ENCODE results near the gene UHMK1.

The UHMK1 gene

DNA sequence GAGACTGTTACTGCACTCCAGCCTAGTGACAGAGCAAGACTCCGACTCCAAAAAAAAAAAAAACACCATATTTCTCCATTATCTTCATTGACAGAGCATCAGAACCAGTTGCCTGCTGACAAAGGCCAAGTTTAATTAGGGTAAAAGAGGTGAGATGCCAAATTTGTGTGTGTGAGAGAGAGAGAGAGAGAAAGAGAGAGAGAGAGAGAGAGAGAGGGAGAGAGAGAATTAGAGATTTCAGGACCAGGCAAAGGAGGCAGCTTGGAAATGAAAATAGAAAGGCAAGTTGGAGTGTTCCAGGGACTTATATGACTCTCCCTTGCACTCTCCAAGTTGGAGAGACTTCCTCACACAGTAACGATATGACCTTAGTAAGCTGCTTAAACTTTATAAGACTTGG lies 39.6 kb downstream of the UHMK1 start:
- DNase-seq (ENCODE audit: low read depth, low spot score), result no peak
- Histone ChIP-seq H3K9ac (ENCODE audit: insufficient read length) (no peak overlapping the region), H3K27ac (no peak overlapping the region), H3K4me3 (no peak overlapping the region), H3K36me3 (ENCODE audit: insufficient read depth, low read length) (no peaks in the 10 kb centered on the region), H3K9me3 (ENCODE audit: low read depth, low read length) (no peaks in the 10 kb centered on the region)
- no peak for TF ChIP-seq POLR2AphosphoS5 (IDR thresholded peaks at IDR 0.05; ENCODE audit: borderline replicate concordance, low read depth, low read length)
- TF ChIP-seq FOXP2 (optimal IDR thresholded peaks at IDR 0.05; ENCODE audit: control extremely low read depth, extremely low read length, insufficient read depth), result no peak

DNA sequence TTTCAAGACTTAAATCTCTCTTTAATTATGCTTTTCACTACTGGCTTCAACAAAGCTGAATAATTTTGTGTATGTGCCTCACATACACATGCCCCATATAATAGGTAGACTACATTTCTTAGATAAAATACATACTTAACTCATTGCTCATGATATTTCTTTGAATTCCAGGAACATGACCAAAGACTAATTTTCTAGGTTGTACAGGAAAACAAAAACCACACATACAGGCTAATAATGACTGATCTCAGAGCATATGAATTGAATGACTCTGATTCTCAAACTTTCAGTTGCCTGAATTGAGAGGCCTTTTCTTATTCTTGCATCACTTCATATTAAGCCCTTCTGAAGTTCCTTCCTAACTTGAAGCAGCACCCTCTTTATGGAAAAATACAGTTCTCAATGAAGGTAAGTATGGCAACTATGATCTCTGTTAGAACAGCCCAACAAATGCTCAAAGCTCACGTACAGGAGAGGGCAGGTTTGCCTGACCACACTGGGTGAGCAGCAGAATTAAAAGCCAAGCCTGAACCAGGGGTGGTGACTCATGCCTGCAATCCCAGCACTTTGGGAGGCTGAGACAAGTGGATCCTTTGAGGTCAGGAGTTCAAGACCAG lies 41.3 kb downstream of the UHMK1 start:
- no peak overlapping the region for H3K9ac ChIP-seq (ENCODE audit: insufficient read length)
- no peak overlapping the region for H3K4me3 ChIP-seq
- no peaks in the 10 kb centered on the region for H3K9me3 ChIP-seq (ENCODE audit: low read depth, low read length)
- peak overlapping the region; percentile 80 for H3K27ac ChIP-seq
- no peak for DNase-seq (ENCODE audit: low read depth, low spot score)
- H3K36me3 ChIP-seq (ENCODE audit: insufficient read depth, low read length), result no peaks in the 10 kb centered on the region
- TF ChIP-seq FOXP2 (optimal IDR thresholded peaks at IDR 0.05; ENCODE audit: control extremely low read depth, extremely low read length, insufficient read depth), result no peak
- no peak for TF ChIP-seq EZH2 (IDR thresholded peaks at IDR 0.05)
- no peak for TF ChIP-seq POLR2AphosphoS5 (IDR thresholded peaks at IDR 0.05; ENCODE audit: borderline replicate concordance, low read depth, low read length)

DNA sequence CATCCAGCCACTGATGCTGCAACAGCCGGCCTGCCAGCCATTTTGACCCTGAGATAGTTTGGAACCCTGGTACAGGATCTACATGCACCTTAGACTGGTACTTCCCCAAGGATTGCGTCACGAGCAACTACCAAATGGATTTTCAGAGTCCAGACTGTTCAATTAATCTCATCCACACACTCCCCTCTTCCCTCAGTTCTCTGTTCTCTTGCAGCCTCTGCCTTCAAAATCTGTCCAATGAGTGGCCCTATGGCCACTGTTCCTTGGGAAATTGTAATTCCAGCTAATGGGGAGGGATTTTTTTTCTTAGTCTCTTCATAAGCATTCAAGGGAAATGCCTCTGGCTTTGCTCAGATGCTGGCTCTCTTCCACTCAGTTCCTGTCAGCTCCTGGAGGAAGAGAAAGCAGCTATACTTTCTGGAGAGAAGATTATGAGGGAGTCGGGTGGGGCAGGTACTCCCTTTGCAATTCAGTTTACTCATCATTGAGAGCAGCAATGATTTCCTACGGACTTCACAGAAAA lies 44.1 kb downstream of the UHMK1 start:
- no peaks in the 10 kb centered on the region for H3K36me3 ChIP-seq (ENCODE audit: insufficient read depth, low read length)
- TF ChIP-seq EZH2 (IDR thresholded peaks at IDR 0.05), result no peak
- TF ChIP-seq POLR2AphosphoS5 (IDR thresholded peaks at IDR 0.05; ENCODE audit: borderline replicate concordance, low read depth, low read length), result no peak
- no peak for TF ChIP-seq FOXP2 (optimal IDR thresholded peaks at IDR 0.05; ENCODE audit: control extremely low read depth, extremely low read length, insufficient read depth)
- H3K9me3 ChIP-seq (ENCODE audit: low read depth, low read length), result no peaks in the 10 kb centered on the region
- no peak overlapping the region for H3K4me3 ChIP-seq
- peak overlapping the region; percentile 33 for H3K27ac ChIP-seq
- H3K9ac ChIP-seq (ENCODE audit: insufficient read length), result no peak overlapping the region
- no peak for DNase-seq (ENCODE audit: low read depth, low spot score)

DNA sequence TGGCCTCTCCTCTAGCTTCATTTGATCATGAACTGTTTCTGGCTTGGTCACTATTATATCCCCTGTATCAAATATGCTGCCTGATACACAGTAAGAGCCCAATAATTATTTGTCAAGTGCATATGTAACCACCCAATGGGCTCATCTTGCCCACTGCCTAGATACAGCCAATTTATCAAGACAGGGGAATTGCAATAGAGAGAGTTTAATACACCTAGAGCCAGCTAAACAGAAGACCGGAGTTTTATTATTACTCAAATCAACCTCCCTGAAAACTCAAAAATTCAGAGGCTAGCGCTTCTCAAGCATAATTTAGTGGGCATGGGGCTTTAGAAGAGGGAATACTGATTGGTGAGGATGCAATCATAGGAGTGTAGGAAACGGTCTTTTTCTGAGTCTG lies 45.6 kb downstream of the UHMK1 start:
- Histone ChIP-seq H3K36me3 (ENCODE audit: insufficient read depth, low read length) (no peaks in the 10 kb centered on the region), H3K9ac (ENCODE audit: insufficient read length) (no peak overlapping the region), H3K27ac (no peak overlapping the region), H3K4me3 (no peak overlapping the region), H3K9me3 (ENCODE audit: low read depth, low read length) (no peaks in the 10 kb centered on the region)
- TF ChIP-seq EZH2 (IDR thresholded peaks at IDR 0.05), result no peak
- no peak for TF ChIP-seq FOXP2 (optimal IDR thresholded peaks at IDR 0.05; ENCODE audit: control extremely low read depth, extremely low read length, insufficient read depth)
- no peak for TF ChIP-seq POLR2AphosphoS5 (IDR thresholded peaks at IDR 0.05; ENCODE audit: borderline replicate concordance, low read depth, low read length)
- no peak for DNase-seq (ENCODE audit: low read depth, low spot score)

DNA sequence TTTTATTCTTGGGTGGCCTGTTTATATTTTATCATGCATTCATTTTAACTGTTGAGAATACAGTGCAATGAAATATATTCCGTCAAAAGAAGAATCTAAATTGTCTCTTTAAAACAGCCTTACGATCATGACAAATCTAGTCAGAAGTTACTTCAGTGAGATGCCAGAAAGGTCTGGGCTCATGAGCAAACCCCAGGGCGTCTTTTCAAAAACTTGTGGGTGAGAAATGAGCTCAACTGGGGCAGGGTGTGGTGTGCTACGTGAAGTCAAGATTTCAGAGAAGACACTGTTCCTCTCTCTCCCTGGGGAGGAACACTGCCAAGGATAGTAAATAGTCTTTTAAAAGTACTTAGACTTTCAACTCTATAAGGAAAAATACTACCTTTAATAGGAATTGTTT lies 50.6 kb downstream of the UHMK1 start:
- 0 out of 2 replicates have a peak overlapping the region, but pooled peaks have one; percentile 5 for H3K4me3 ChIP-seq
- H3K27ac ChIP-seq, result peak overlapping the region; percentile 76
- DNase-seq (ENCODE audit: low read depth, low spot score), result no peak
- no peak for TF ChIP-seq EZH2 (IDR thresholded peaks at IDR 0.05)
- no peak for TF ChIP-seq POLR2AphosphoS5 (IDR thresholded peaks at IDR 0.05; ENCODE audit: borderline replicate concordance, low read depth, low read length)
- TF ChIP-seq FOXP2 (optimal IDR thresholded peaks at IDR 0.05; ENCODE audit: control extremely low read depth, extremely low read length, insufficient read depth), result no peak
- peak overlapping the region; percentile 31 for H3K9ac ChIP-seq (ENCODE audit: insufficient read length)
- no peaks in the 10 kb centered on the region for H3K36me3 ChIP-seq (ENCODE audit: insufficient read depth, low read length)
- H3K9me3 ChIP-seq (ENCODE audit: low read depth, low read length), result no peaks in the 10 kb centered on the region

DNA sequence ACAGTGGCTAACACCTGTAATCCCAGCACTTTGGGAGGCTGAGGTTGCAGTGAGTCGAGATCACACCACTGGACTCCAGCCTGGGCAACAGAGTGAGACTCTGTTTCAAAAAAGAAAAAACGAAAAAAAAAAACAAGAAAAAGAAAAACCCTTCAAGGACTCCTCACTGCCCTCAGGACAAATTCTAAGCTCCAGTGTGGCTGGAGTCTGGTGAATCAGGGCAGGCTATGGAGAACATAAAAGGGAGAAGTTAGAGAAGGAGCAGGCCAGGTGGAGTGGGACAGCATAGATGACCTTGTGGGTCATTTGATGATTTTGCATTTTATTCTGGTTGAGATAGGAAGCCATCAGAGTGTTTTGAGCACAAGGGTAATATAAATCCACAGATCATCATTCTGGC lies 51.4 kb downstream of the UHMK1 start:
- no peak for DNase-seq (ENCODE audit: low read depth, low spot score)
- TF ChIP-seq FOXP2 (optimal IDR thresholded peaks at IDR 0.05; ENCODE audit: control extremely low read depth, extremely low read length, insufficient read depth) (no peak), POLR2AphosphoS5 (IDR thresholded peaks at IDR 0.05; ENCODE audit: borderline replicate concordance, low read depth, low read length) (no peak), EZH2 (IDR thresholded peaks at IDR 0.05) (no peak)
- Histone ChIP-seq H3K36me3 (ENCODE audit: insufficient read depth, low read length) (no peaks in the 10 kb centered on the region), H3K27ac (peak overlapping the region; percentile 76; the same call in 1 of the 2 replicates), H3K4me3 (no peak overlapping the region), H3K9me3 (ENCODE audit: low read depth, low read length) (no peaks in the 10 kb centered on the region), H3K9ac (ENCODE audit: insufficient read length) (no peak overlapping the region)

DNA sequence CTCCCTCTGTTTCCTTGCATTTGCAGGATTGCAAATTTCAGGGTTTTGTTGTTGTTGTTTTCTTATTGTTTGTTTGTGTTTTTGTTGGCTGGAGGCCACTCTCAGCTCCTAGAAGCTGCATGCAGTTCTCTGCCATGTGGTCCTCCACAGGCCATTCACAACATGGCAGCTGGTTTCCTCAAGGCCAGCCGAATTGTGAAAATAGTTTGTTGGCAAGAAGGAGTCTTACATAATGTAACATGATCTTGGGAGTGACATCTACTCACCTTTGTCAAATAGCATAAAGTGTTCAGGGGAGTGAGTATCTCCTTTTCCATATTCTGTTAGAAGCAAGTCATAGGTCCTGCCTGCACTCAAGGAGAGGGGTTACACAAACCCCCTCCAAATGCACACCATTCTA lies 53.3 kb downstream of the UHMK1 start:
- Histone ChIP-seq H3K4me3 (no peak overlapping the region), H3K9ac (ENCODE audit: insufficient read length) (no peak overlapping the region), H3K9me3 (ENCODE audit: low read depth, low read length) (no peaks in the 10 kb centered on the region), H3K27ac (no peak overlapping the region), H3K36me3 (ENCODE audit: insufficient read depth, low read length) (no peaks in the 10 kb centered on the region)
- TF ChIP-seq EZH2 (IDR thresholded peaks at IDR 0.05) (no peak), POLR2AphosphoS5 (IDR thresholded peaks at IDR 0.05; ENCODE audit: borderline replicate concordance, low read depth, low read length) (no peak), FOXP2 (optimal IDR thresholded peaks at IDR 0.05; ENCODE audit: control extremely low read depth, extremely low read length, insufficient read depth) (no peak)
- no peak for DNase-seq (ENCODE audit: low read depth, low spot score)

DNA sequence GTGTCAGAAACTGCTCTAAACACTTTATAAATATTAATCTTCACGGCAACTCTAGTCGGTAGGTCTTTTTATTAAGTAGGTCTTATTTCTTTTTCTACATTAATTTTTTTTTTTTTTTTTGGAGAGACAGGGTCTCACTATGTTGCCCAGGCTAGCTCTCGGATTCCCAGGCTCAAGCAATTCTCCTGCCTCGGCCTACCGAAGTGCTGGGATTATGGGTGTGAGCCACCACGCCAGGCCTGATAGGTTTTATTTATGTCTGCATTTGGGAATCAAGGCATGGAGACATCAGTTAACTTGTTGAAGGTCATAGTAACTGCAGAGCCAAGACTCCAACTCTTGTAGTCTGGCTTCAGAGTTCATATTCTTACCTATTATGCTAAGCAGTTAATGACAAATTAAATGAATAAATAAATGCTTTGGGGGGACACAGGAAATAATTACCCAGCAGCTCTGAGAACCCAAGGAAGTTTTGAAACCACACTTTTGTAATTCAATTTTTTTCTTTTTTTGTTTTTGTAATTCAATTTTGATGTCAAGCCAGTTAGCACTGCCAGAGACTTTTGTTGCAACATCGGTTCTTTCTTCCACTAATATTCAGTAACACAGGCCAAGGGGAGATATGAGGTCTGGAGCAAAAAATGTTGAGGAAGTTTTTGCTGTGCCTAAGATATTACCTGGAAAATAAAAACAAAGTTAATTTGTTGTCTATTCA lies 54.5 kb downstream of the UHMK1 start:
- Histone ChIP-seq H3K9ac (ENCODE audit: insufficient read length) (no peak overlapping the region), H3K27ac (peak overlapping the region; percentile 53), H3K4me3 (no peak overlapping the region), H3K9me3 (ENCODE audit: low read depth, low read length) (no peaks in the 10 kb centered on the region), H3K36me3 (ENCODE audit: insufficient read depth, low read length) (no peaks in the 10 kb centered on the region)
- no peak for DNase-seq (ENCODE audit: low read depth, low spot score)
- no peak for TF ChIP-seq POLR2AphosphoS5 (IDR thresholded peaks at IDR 0.05; ENCODE audit: borderline replicate concordance, low read depth, low read length)
- no peak for TF ChIP-seq EZH2 (IDR thresholded peaks at IDR 0.05)
- no peak for TF ChIP-seq FOXP2 (optimal IDR thresholded peaks at IDR 0.05; ENCODE audit: control extremely low read depth, extremely low read length, insufficient read depth)

All from SK-N-MC (cell line).